SU-DHL-6 (cell line): ENCODE measurements around the gene CRTAC1.

ENCODE experiments used
- CTCF ChIP-seq: fragments of 200-600 bp; sonication (generic); IDR thresholded peaks from one replicate; pipeline ENCODE4 v1.5.1; 2017; ENCODE audit warnings: antibody characterized with exemption, mild to moderate bottlenecking, low read length, moderate library complexity; ENCODE audit not compliant: insufficient read depth, poor library complexity, severe bottlenecking
- EZH2phosphoT487 ChIP-seq: fragments of 200-600 bp; sonication (generic), shearing (Covaris generic); conservative IDR thresholded peaks from 2 replicates; pipeline ENCODE4 v1.6.1; 2018; ENCODE audit warnings: mild to moderate bottlenecking, antibody characterized with exemption, low read length, moderate library complexity, mixed read lengths

- TF ChIP-seq CTCF, result no peak
- TF ChIP-seq EZH2phosphoT487, result no peak
Observed at GRCh38 chr10:97932932-97933530, 97.4 kb downstream of the CRTAC1 start.
